ENCODE data around the gene MTMR12. TPM values are rescaled to one million over a fixed set of nuclear protein-coding genes. Genes with fewer than 3 reads are reported as not detected.

The MTMR12 gene
- total and polyA plus RNA-seq, 2 experiments from 2014 or later: 18.3 to 51.6 TPM

DNA sequence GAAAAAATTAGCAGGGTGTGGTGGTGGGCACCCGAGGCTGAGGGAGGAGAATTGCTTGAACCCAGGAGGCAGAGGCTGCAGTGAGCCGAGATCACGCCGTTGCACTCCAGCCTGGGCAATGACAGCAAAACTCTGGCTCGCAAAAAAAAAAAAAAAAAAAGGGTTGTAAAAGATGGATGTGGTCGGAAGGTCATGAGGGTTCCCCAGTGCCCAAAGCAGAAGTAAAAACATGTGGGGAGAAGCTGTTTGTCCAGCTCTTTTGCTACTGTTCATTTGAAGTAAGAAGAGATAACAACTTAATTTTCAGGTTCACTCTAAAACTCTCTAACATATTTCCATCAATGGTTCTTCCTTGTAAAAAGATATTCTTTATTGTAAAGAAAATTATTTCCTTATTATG lies 81.5 kb downstream of the MTMR12 start:
- TF ChIP-seq, protein P1, sequence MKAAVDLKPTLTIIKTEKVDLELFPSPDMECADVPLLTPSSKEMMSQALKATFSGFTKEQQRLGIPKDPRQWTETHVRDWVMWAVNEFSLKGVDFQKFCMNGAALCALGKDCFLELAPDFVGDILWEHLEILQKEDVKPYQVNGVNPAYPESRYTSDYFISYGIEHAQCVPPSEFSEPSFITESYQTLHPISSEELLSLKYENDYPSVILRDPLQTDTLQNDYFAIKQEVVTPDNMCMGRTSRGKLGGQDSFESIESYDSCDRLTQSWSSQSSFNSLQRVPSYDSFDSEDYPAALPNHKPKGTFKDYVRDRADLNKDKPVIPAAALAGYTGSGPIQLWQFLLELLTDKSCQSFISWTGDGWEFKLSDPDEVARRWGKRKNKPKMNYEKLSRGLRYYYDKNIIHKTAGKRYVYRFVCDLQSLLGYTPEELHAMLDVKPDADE (IDR thresholded peaks at IDR 0.05): no peak
- TF ChIP-seq CREB1 (CRISPR knock-in tag; IDR thresholded peaks at IDR 0.05; ENCODE audit: low read depth): no peak
- no peak for TF ChIP-seq JUNB (IDR thresholded peaks at IDR 0.05; ENCODE audit: unreplicated experiment)
- TF ChIP-seq EZH2 (IDR thresholded peaks at IDR 0.05; ENCODE audit: low read depth, unreplicated experiment): no peak
- H3K79me2 ChIP-seq (replicated peaks; ENCODE audit: insufficient read depth): no peaks in the 10 kb centered on the region
- H3K9me3 Mint-ChIP-seq: no peaks in the 10 kb centered on the region
- H3F3A ChIP-seq (replicated peaks; ENCODE audit: low read depth): peaks cover 6% of the 10 kb centered on the region; the same call in 1 of the 2 replicates
- peaks cover 8% of the 10 kb centered on the region for H3K27me3 Mint-ChIP-seq (ENCODE audit: insufficient read depth, low read depth, poor library complexity)
- H3K36me3 ChIP-seq (ENCODE audit: insufficient read depth): peaks cover 7% of the 10 kb centered on the region
- DNase-seq (ENCODE audit: low spot score): no peak
- H3K27me3 ChIP-seq (ENCODE audit: insufficient read depth): no peaks in the 10 kb centered on the region
- no peak overlapping the region for H3K4me3 ChIP-seq
- no peak overlapping the region for H2AFZ ChIP-seq
- H3K27ac ChIP-seq (ENCODE audit: low read depth): no peak overlapping the region
- peaks cover 63% of the 10 kb centered on the region for H3K36me3 Mint-ChIP-seq (ENCODE audit: low read depth)
- no peaks in the 10 kb centered on the region for H3K9me2 ChIP-seq (ENCODE audit: insufficient read depth)
- H3K4me1 ChIP-seq (ENCODE audit: insufficient read depth): no peaks in the 10 kb centered on the region
- no peak overlapping the region for H3K4me3 Mint-ChIP-seq
- H3K27ac Mint-ChIP-seq: no peak overlapping the region
- H3K4me2 ChIP-seq: no peak overlapping the region
- ATAC-seq: no peak
- H4K20me1 ChIP-seq (replicated peaks; ENCODE audit: insufficient read depth): no peaks in the 10 kb centered on the region; the same call in 1 of the 2 replicates
- H3K4me1 Mint-ChIP-seq: peaks cover 7% of the 10 kb centered on the region

DNA sequence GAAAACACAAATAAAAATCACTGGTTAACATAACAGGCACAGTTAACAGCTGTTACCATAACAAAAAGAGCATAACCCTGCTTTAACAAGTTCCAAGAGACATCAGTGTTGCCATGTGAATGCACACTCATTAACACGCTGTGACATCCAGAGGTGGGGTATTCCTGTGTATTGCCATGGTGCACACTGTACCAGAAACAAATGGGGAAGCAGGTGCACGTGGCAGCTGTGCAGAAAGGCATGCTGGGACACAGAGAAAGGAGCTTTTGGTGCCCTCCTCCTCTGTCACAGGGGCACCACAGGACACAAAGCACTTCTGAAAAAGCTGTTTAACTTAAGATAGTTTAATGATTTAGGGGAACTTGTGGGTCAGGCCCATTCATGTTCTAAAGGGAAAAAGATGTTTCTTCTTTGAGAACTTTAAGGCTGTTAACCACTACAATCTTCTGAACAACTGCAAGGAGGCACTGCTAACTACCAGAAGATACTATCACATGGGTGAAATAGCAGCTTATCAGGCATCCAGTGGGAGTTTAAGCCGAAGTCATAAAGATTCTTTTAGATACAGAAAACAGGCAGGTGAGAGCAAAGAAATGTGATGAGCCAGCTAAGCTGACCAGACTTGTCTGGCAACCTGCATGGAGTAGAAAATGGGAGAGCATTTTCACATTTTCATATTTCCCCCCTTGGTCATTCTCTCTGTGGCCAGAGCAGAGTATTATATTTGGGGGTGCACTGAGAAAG lies 82.2 kb downstream of the MTMR12 start:
- no peak overlapping the region for H3K4me3 ChIP-seq

DNA sequence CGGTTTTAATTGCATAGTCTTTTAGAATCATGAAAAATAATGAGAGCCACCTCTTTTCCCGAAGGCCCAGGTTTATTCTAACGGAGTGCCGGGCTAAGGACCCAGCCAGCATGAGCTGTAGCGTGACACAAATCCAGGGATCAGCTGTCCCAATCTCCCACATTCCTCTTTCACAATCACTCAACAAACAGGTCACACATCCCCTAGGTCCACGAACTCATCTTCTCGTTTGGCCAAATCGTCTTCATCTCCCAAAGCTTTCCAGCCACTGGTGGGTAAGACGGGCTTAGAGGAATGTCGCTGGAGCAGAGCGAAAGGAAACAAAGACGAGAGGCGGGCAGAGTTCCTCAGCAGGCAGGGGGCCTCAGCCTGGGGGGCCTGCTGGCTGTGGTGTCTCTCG lies 83.2 kb downstream of the MTMR12 start:
- H3K27ac Mint-ChIP-seq: peak overlapping the region; percentile 19; the same call in 1 of the 2 replicates
- H3K4me1 Mint-ChIP-seq: peaks cover 8% of the 10 kb centered on the region
- H2AFZ ChIP-seq: no peak overlapping the region
- DNase-seq (ENCODE audit: low spot score) (no peak), ATAC-seq (no peak)
- peaks cover 7% of the 10 kb centered on the region for H3K36me3 ChIP-seq (ENCODE audit: insufficient read depth)
- no peaks in the 10 kb centered on the region for H3K9me2 ChIP-seq (ENCODE audit: insufficient read depth)
- no peak overlapping the region for H3K4me3 ChIP-seq
- no peaks in the 10 kb centered on the region; the same call in 1 of the 2 replicates for H4K20me1 ChIP-seq (replicated peaks; ENCODE audit: insufficient read depth)
- no peak overlapping the region for H3K4me2 ChIP-seq
- H3K27me3 Mint-ChIP-seq (ENCODE audit: insufficient read depth, low read depth, poor library complexity): peaks cover 8% of the 10 kb centered on the region
- peaks cover 54% of the 10 kb centered on the region for H3K36me3 Mint-ChIP-seq (ENCODE audit: low read depth)
- H3K4me3 Mint-ChIP-seq: no peak overlapping the region
- no peak overlapping the region for H3K27ac ChIP-seq (ENCODE audit: low read depth)
- no peaks in the 10 kb centered on the region for H3K9me3 Mint-ChIP-seq
- H3K27me3 ChIP-seq (ENCODE audit: insufficient read depth): no peaks in the 10 kb centered on the region
- H3K79me2 ChIP-seq (replicated peaks; ENCODE audit: insufficient read depth): no peaks in the 10 kb centered on the region
- H3K4me1 ChIP-seq (ENCODE audit: insufficient read depth): peaks cover under 1% of the 10 kb centered on the region; the same call in 1 of the 2 replicates
- H3F3A ChIP-seq (replicated peaks; ENCODE audit: low read depth): peaks cover 6% of the 10 kb centered on the region; the same call in 1 of the 2 replicates
- TF ChIP-seq ZNF114 (CRISPR knock-in tag; IDR thresholded peaks at IDR 0.05) (no peak), EZH2phosphoT487 (IDR thresholded peaks at IDR 0.05; ENCODE audit: unreplicated experiment) (no peak), POLR2AphosphoS5 (IDR thresholded peaks at IDR 0.05; ENCODE audit: low read depth) (no peak)
- TF ChIP-seq, protein P1 (IDR thresholded peaks at IDR 0.05): no peak
- TF ChIP-seq, protein P2, sequence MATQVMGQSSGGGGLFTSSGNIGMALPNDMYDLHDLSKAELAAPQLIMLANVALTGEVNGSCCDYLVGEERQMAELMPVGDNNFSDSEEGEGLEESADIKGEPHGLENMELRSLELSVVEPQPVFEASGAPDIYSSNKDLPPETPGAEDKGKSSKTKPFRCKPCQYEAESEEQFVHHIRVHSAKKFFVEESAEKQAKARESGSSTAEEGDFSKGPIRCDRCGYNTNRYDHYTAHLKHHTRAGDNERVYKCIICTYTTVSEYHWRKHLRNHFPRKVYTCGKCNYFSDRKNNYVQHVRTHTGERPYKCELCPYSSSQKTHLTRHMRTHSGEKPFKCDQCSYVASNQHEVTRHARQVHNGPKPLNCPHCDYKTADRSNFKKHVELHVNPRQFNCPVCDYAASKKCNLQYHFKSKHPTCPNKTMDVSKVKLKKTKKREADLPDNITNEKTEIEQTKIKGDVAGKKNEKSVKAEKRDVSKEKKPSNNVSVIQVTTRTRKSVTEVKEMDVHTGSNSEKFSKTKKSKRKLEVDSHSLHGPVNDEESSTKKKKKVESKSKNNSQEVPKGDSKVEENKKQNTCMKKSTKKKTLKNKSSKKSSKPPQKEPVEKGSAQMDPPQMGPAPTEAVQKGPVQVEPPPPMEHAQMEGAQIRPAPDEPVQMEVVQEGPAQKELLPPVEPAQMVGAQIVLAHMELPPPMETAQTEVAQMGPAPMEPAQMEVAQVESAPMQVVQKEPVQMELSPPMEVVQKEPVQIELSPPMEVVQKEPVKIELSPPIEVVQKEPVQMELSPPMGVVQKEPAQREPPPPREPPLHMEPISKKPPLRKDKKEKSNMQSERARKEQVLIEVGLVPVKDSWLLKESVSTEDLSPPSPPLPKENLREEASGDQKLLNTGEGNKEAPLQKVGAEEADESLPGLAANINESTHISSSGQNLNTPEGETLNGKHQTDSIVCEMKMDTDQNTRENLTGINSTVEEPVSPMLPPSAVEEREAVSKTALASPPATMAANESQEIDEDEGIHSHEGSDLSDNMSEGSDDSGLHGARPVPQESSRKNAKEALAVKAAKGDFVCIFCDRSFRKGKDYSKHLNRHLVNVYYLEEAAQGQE (IDR thresholded peaks at IDR 0.05; ENCODE audit: unreplicated experiment): no peak

More for the DNA sequence above, 82.2 kb downstream of the MTMR12 start:
- no peak for ATAC-seq
- Histone ChIP-seq H3K36me3 (ENCODE audit: insufficient read depth) (peaks cover 7% of the 10 kb centered on the region), H2AFZ (no peak overlapping the region), H3F3A (replicated peaks; ENCODE audit: low read depth) (peaks cover 6% of the 10 kb centered on the region; the same call in 1 of the 2 replicates), H4K20me1 (replicated peaks; ENCODE audit: insufficient read depth) (no peaks in the 10 kb centered on the region; the same call in 1 of the 2 replicates), H3K27me3 (ENCODE audit: insufficient read depth) (no peaks in the 10 kb centered on the region), H3K79me2 (replicated peaks; ENCODE audit: insufficient read depth) (no peaks in the 10 kb centered on the region), H3K4me1 (ENCODE audit: insufficient read depth) (no peaks in the 10 kb centered on the region), H3K27ac (ENCODE audit: low read depth) (no peak overlapping the region), H3K9me2 (ENCODE audit: insufficient read depth) (no peaks in the 10 kb centered on the region), H3K4me2 (no peak overlapping the region)
- H3K9me3 Mint-ChIP-seq: no peaks in the 10 kb centered on the region
- H3K4me1 Mint-ChIP-seq: peaks cover 7% of the 10 kb centered on the region
- H3K36me3 Mint-ChIP-seq (ENCODE audit: low read depth): peaks cover 61% of the 10 kb centered on the region
- no peak overlapping the region for H3K27ac Mint-ChIP-seq
- H3K27me3 Mint-ChIP-seq (ENCODE audit: insufficient read depth, low read depth, poor library complexity): peaks cover 8% of the 10 kb centered on the region
- TF ChIP-seq ZNF114 (CRISPR knock-in tag; IDR thresholded peaks at IDR 0.05): no peak
- no peak overlapping the region for H3K4me3 Mint-ChIP-seq
- DNase-seq (ENCODE audit: low spot score): no peak

Data from GM23338 (cell line).